ENCODE measurements around the gene PAGE2. TPM values are rescaled to one million over a fixed set of nuclear protein-coding genes. Genes with fewer than 3 reads are reported as not detected.
"Not testable (repeated sequence)": the region's sequence is repeated elsewhere in the genome, so short reads cannot be mapped to it uniquely, and the experiment has no call there.

The PAGE2 gene
- total RNA-seq, 4 donors from 2014 or later: not detected

DNA sequence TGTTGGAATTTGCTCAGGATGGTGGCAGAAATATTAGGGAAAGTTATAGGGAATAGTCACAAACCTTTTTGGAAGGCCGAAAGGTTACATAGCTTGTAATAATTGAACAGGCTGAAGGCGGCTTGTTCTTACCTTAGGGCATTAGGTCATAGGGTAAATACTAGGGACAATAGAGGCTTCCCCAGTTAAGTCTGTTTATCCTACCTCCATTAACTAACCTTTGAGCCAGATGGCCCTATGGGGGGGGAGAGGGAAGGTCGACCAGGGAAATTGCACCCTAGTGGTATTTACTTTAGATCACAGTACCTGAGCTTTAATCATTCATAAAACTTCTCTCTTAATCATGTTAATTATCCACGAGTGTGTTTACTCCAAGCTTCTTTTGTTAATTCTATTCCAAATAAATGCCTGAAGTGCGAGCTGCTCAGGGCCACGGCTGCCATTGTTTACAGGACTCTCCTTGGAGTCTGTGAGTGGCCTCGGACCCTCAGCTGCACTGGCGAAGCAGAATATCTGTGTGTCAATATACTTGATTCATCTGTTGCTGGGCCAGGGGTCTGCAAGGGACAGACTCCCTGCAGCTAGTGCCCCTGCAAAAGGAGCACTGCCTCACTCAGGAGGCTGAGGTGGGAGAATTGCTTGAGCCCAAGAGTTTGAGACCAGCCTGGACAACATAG, 22.9 kb downstream of the PAGE2 start:
- no peak overlapping the region for H3K4me3 ChIP-seq
- H3K36me3 ChIP-seq: no peaks in the 10 kb centered on the region
- no peak for TF ChIP-seq POLR2A (IDR thresholded peaks at IDR 0.05)
- TF ChIP-seq, protein P1, sequence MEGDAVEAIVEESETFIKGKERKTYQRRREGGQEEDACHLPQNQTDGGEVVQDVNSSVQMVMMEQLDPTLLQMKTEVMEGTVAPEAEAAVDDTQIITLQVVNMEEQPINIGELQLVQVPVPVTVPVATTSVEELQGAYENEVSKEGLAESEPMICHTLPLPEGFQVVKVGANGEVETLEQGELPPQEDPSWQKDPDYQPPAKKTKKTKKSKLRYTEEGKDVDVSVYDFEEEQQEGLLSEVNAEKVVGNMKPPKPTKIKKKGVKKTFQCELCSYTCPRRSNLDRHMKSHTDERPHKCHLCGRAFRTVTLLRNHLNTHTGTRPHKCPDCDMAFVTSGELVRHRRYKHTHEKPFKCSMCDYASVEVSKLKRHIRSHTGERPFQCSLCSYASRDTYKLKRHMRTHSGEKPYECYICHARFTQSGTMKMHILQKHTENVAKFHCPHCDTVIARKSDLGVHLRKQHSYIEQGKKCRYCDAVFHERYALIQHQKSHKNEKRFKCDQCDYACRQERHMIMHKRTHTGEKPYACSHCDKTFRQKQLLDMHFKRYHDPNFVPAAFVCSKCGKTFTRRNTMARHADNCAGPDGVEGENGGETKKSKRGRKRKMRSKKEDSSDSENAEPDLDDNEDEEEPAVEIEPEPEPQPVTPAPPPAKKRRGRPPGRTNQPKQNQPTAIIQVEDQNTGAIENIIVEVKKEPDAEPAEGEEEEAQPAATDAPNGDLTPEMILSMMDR (IDR thresholded peaks at IDR 0.05): no peak
- intact Hi-C loops (cut with DNase I): no loop called here
- H3K4me1 ChIP-seq: peaks cover 0 to 8% (median 0%) of the 10 kb centered on the region in 3 donors
- no peaks in the 10 kb centered on the region for H3K27me3 ChIP-seq
- H3K9me3 ChIP-seq: no peaks in the 10 kb centered on the region
- 59 to 63% methylated on average over 4 to 7 of the region's 8 CpGs for WGBS, 2 donors
- no peak overlapping the region for H3K27ac ChIP-seq
- DNase-seq: no peak

DNA sequence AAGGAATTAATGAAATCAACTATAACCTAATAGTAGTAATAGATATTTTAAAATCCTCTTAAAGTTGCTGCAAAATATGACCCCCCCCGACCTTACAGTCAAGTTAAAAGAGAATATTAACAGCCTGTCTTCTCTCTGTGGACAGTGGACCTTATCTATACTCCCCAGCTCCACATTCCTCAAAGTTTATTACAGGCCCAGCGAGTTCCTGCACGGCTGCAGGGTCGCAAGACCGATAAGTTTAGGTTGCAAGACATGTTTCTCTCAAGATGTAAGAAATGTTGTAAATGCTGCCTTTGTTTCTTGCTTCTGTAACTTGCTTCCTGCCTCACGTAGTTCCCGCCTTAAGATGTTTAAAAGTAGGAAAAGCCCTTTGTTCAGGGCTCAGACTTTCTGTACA, 27.8 kb downstream of the PAGE2 start:
- H3K4me3 ChIP-seq; H3K27me3 ChIP-seq; H3K9me3 ChIP-seq; H3K4me1 ChIP-seq; intact Hi-C loops (cut with DNase I); H3K27ac ChIP-seq; H3K36me3 ChIP-seq; DNase-seq: not testable (repeated sequence)
- 56 to 59% methylated on average over 7 of the region's 7 CpGs for WGBS, 2 donors

DNA sequence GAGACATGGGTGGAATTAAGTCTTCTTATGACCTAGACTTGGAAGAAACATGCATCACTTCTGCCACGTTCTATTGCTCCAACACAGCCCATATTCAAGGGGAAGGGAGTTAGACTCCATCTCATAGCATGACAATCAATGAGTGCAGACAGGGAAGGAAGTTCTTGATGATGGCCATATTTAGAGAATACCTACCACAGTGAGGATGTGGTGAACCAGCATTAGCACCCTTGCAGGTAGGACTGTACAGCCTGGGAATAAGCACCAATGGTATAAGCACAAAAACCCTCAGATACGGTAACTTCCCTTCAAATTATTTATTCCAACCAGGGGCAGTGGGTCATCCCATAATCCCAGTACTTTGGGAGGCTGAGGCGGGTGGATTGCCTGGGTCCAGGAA, 29.8 kb downstream of the PAGE2 start:
- TF ChIP-seq, protein P1 (IDR thresholded peaks at IDR 0.05): no peak
- TF ChIP-seq POLR2A (IDR thresholded peaks at IDR 0.05): no peak
- Histone ChIP-seq H3K4me1 (no peaks in the 10 kb centered on the region), H3K27me3 (no peaks in the 10 kb centered on the region), H3K27ac (no peak overlapping the region), H3K36me3 (no peaks in the 10 kb centered on the region), H3K9me3 (no peaks in the 10 kb centered on the region), H3K4me3 (no peak overlapping the region)
- WGBS, 2 donors: 81 to 94% methylated on average over 3 of the region's 3 CpGs
- intact Hi-C loops (cut with DNase I): no loop called here
- DNase-seq: no peak

DNA sequence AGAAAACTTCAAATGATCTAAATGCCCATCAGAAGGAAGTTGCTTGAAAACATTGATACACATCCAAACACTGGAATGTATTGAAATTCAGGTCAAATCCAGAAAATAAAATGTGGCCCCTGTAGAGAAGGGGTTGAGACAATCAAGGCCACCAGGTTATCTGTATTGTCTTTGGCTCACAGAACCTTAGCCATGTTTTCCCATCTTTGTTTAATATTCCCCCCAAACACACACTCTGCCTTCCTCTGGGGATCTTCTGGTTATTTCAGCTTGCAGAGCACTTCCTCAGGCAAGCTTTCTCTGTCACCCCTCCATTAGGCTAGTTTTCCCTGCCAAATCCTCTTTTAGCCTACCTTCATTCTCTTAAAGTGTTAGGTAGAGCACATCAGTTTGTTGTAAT, 30.5 kb downstream of the PAGE2 start:
- no peak for DNase-seq
- intact Hi-C loops (cut with DNase I): no loop called here
- TF ChIP-seq, protein P1 (IDR thresholded peaks at IDR 0.05): no peak
- TF ChIP-seq POLR2A (IDR thresholded peaks at IDR 0.05): no peak
- H3K27ac ChIP-seq: no peak overlapping the region
- no peaks in the 10 kb centered on the region for H3K36me3 ChIP-seq
- H3K9me3 ChIP-seq: no peaks in the 10 kb centered on the region
- no peaks in the 10 kb centered on the region for H3K27me3 ChIP-seq
- H3K4me3 ChIP-seq: no peak overlapping the region
- no peaks in the 10 kb centered on the region for H3K4me1 ChIP-seq

DNA sequence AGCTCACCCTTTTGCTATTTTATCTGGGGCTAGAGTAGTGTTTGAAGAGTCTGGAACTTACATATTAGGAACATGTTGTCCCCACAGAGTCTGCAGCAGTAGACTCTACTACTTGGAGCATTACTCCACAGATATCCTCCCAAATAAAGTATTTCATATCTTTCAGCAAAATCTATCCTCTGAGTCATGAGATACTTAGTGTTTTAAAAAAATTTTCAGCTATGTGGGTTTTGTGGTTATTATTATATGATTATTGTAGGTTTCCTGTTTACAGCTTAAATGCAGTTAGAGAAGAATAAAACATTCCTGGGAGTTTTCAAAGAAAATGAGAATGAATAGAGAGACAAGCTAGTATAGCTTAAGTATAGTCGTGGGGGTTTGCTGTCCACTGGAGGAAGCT, 30.9 kb downstream of the PAGE2 start:
- 17 to 23% methylated on average over 1 of the region's 1 CpG for WGBS, 2 donors
- DNase-seq: no peak
- no peaks in the 10 kb centered on the region for H3K9me3 ChIP-seq
- H3K27ac ChIP-seq: no peak overlapping the region
- H3K4me3 ChIP-seq: no peak overlapping the region
- intact Hi-C loops (cut with DNase I): no loop called here
- TF ChIP-seq POLR2A (IDR thresholded peaks at IDR 0.05): no peak
- TF ChIP-seq, protein P1 (IDR thresholded peaks at IDR 0.05): no peak
- no peaks in the 10 kb centered on the region for H3K36me3 ChIP-seq
- H3K27me3 ChIP-seq: no peaks in the 10 kb centered on the region
- no peaks in the 10 kb centered on the region for H3K4me1 ChIP-seq
